CD4-positive, alpha-beta T cell treated with Interleukin-15 for 1 hour (primary cell): ENCODE results near the gene GPR82.
"Not testable (repeated sequence)": the region's sequence is repeated elsewhere in the genome, so short reads cannot be mapped to it uniquely, and the experiment has no call there.

ENCODE experiments used
- DNase-seq: peaks from one replicate; pipeline ENCODE4 v3.0.0-alpha.2; 2020

GPR82 gene, protein sequence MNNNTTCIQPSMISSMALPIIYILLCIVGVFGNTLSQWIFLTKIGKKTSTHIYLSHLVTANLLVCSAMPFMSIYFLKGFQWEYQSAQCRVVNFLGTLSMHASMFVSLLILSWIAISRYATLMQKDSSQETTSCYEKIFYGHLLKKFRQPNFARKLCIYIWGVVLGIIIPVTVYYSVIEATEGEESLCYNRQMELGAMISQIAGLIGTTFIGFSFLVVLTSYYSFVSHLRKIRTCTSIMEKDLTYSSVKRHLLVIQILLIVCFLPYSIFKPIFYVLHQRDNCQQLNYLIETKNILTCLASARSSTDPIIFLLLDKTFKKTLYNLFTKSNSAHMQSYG

GRCh38 chrX:41723826-41724225 is at the start of gene GPR82:
Gene GPR82 (plus strand): TSS chrX:41724181. CDS start chrX:41727027, 2,846 bp downstream.
- DNase-seq: no peak

GRCh38 chrX:41676361-41676760 is 47.6 kb upstream of the GPR82 start:
- DNase-seq: not testable (repeated sequence)

- DNase-seq: no peak
These were observed 46.6 kb upstream of the GPR82 start for GRCh38 chrX:41677183-41678060.

GRCh38 chrX:41684138-41684537 is 39.8 kb upstream of the GPR82 start:
- DNase-seq: no peak

GRCh38 chrX:41684940-41685339 is 39.0 kb upstream of the GPR82 start:
- DNase-seq: no peak

DNA sequence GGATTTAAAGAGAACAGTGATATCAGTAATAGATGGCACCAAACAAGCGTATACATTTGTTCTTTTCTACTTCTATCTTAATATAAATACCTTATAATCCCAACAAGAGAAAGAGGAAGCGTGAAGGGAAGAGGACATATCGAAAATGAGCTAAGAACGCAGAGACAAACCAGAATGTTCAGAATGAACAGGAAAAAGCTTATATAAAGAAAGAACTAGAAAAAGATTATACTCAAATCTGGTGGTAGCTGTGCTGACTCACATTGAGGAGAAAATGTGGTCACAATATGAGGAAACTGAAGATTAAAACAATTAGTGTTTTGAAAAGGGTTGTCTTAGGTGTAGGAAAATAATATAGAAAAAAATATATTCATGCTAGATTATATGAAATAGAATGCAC is 37.2 kb upstream of the GPR82 start:
- no peak for DNase-seq

- no peak for DNase-seq
These were observed 35.8 kb upstream of the GPR82 start for GRCh38 chrX:41688156-41688555.

DNA sequence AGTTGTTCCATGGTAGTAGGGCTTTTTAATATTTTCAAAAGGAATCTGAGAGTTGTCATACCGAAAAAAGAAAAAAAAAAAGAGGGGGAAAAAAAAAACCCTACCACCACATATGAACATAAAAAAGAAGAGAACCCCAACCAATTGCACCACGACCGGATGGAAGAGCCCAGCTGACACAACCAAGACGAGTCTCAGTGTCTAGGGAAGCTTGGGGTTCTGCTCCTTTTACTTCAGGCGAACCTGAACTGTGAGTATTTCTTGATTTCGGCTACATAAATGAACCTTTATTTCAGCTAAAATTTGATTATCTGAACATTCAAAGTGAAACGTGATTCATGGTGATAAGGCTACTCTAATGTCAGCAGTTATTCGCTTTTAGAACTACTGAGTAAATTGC is 35.1 kb upstream of the GPR82 start, which contains the start of gene GPR34:
Gene GPR34, plus strand, starts transcription at position 139 of the 400 bp plus-strand sequence. CDS start 6,661 bp downstream, outside the sequence.
- DNase-seq: no peak

DNA sequence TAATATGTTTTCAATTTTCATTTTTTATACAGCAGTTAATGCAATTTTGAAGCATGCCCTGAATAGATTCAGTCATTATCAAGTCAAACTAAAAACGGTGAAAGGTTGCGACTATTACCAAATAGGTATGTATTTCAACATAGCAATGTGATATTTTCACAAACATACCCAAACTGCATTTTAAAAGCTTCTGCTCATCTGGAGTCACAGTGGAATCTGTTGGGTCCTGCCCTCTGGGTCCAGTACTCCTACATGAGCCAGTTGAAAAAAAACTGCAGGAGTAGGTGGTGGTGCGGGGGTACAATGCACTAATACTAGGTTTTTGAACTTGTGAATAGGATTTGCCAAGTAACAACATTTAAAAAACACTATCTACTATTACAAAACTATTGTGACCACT is 34.3 kb upstream of the GPR82 start:
- DNase-seq: no peak

DNA sequence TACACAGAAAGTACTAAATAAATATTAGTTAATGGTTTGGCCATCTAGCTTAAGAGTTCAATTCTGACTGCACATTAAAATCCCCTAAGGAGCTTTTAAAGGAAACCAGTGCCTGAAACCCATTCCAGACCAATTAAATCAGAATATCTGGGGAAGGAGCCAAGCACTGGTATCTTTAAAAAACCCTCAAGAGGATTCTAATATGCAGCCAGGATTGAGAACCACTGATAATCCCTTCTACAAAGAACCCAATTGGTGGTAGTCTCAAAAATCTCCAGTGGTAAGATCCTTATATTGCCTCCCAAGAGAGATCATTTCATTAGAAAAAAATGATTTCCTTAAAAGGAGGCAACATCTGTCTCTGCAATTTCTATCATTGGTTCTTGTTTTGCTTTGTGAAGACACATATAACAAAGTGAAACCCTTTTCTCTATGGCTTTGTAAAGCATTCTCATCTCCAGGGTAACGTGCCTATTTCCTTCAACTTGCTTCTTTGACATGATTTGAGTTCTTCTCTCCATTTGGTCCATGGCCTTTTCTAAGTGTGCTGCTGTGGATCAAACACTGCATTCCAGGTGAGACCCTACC is 31.7 kb upstream of the GPR82 start:
- DNase-seq: no peak

DNA sequence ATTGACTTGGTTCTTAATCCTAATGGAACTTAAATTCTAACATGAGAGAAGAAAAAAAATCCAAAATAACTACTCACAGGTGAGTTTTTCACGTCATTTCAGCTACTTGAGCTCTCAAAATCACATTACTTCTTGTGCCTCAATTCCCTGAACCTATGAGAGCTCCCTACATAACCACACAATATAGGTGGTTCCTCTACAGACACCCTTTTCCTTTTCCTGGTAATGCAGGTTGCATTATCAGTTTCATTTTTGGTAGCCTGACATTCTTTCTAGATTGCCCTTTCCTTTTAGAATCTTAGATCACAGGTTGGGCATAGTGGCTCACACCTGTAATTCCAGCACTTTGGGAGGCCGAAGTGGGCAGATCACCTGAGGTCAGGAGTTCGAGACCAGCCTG is 31.0 kb upstream of the GPR82 start:
- DNase-seq: no peak

DNA sequence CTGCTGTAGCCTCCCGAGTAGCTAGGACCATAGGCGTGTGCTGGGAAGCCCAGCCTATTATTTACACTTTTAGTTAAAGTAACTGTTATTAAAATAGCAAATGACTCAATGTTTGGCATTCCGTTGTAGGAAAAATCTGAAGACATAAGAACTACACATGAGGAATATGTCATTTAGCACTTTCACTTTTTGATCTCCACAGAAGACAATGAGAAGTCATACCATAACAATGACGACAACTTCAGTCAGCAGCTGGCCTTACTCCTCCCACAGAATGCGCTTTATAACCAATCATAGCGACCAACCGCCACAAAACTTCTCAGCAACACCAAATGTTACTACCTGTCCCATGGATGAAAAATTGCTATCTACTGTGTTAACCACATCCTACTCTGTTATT is 28.6 kb upstream of the GPR82 start:
- DNase-seq: no peak

GRCh38 chrX:41703574-41704029 is 20.4 kb upstream of the GPR82 start:
- no peak for DNase-seq

DNA sequence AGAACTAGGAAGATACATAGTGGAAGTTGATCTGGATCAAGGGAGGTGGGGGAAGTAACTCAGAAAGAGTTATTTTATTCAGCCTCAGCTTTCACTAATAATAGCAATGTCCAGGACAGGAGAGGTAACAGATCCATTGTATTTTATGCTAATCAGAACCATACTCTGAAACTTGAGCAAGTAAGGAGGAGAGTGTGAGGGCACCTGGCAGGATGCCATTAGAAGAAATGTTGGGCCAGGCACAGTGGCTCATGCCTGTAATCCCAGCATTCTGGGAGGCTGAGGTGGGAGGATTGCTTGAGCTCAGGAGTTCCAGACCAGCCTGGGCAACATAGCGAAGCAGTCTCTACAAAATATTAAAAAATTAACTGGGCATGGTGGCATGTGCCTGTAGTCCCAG is 18.9 kb upstream of the GPR82 start:
- no peak for DNase-seq

GRCh38 chrX:41705680-41706374 is 18.2 kb upstream of the GPR82 start:
- DNase-seq: no peak

- no peak for DNase-seq
These were observed 16.8 kb upstream of the GPR82 start for GRCh38 chrX:41707218-41707617.

DNA sequence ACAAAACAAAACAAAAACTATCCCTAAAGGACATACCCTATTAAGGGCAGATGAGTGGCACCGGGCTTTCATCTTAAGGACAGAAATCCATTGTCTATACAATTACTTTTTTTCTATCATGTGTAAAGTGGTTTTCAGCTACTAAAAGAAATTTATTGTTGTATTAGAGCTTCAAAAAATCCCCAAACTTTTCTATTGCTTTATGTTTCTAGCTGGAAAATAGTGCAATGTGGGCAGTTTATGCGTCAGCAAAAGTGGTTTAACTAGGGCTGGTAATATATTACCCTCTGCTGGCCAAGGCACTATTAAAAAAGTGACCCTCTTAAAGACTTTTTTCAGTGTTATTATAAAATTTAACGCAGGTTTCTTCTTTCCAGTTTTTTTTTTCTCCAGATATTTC is 15.5 kb upstream of the GPR82 start:
- no peak for DNase-seq

DNA sequence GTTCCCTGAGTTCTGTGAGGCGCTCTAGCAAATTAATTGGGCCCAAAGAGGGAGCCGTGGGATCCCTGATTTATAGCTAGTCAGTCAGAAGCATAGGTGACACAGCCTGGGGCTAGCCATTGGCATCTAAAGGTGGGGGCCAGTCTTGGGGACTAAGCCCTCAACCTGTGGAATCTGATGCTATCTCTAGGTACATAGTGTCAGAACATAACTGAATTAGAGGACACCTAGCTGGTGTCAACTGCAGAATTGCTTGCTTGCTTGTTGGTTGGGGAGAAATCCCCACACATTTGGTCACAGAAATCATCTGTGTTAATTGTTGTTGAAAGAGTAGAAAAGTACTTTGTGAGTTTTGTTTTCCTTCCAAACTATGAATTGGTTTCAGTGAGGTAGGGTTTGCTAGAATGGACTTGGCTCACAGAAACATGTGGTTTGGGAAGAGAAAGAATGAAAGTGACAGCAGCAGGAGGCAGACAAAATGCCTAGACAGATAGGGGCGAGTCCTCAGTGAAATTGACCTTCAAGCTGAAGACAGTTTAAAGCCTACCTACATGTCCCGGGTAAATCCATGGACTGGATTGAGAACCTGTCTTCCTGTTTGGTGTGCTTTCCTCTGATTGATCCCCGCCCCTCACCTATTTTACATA is 12.8 kb upstream of the GPR82 start:
- no peak for DNase-seq

DNA sequence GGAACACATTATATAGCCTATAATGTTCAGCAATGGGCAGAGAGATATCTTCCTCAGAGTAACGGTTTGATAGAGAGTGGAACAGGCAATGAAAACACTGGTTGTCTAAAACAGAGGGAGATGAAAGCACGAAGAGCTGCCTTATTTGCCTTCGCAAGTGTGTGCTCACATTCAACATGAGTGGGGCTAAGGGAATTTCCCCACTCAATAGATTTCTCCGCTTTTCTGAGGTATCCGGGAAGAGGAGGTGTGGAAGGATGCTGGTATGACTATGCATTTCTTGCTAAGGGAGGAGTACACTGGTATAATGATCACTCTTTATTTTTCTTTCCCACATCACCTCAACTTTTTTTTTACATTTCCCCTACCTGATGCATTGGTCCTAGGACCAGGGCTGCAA is 7.8 kb upstream of the GPR82 start:
- no peak for DNase-seq

GRCh38 chrX:41716767-41717473 is 7.1 kb upstream of the GPR82 start:
- no peak for DNase-seq

DNA sequence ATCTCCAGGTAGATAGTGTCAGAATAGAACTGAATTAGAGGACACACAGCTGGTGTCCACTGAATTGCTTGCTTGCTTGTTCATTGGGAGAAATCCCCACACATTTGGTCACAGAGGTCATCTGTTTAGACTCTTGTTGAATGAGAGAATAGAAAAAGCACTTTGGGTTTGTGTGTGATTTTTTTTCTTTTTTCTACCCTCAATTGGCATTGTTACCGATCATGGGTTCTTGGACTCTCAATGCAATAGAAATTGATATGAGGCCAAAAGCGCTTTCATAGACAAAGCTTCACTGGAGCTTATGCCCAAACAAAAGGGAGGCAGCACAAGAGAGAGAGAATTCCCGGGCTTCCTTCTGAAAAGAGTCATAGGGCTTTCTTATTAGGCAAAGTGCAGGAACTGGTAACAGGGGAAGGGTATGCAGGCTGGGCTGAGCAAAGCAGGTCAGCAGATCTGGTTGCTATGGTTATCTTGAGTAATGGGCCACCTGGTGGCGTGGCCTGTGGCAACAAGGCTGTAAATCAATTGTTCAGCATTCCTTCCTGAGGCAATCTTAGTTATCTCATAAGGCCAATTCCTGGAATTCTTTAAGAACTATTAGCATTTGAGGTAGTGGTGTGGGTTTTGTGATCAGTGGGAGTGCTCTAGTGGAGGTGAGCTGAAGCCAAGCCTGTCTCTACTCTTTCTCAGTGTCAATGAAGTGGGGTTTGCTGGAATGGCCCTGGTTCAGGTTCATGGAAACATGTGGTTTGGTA is 5.3 kb upstream of the GPR82 start:
- DNase-seq: no peak
